Adipocyte (in vitro differentiated cells): Measurements from ENCODE around the gene DBNDD2.

Source experiments
- DNase-seq: peaks from one replicate; pipeline ENCODE4 v3.0.0-alpha.2; 2015; ENCODE audit warnings: low read depth
- H3K27me3 ChIP-seq: replicated peaks from 2 replicates; pipeline ENCODE4 v1.7.0; 2013; ENCODE audit warnings: mild to moderate bottlenecking, low read length, moderate library complexity; ENCODE audit not compliant: control insufficient read depth, insufficient read depth
- H3K36me3 ChIP-seq: 2 replicates; pipeline ENCODE4 v1.7.0; 2013; ENCODE audit warnings: low read length, mild to moderate bottlenecking, moderate library complexity; ENCODE audit not compliant: control insufficient read depth, insufficient read depth, severe bottlenecking
- H3K4me1 ChIP-seq: 2 replicates; pipeline ENCODE4 v1.7.0; 2013; ENCODE audit warnings: mild to moderate bottlenecking, low read length, moderate library complexity; ENCODE audit not compliant: control insufficient read depth, insufficient read depth
- H3K4me3 ChIP-seq: 2 replicates; pipeline ENCODE4 v1.7.0; 2013; ENCODE audit warnings: mild to moderate bottlenecking, low read length, moderate library complexity
- H3K9ac ChIP-seq: 2 replicates; pipeline ENCODE4 v1.7.0; 2013; ENCODE audit warnings: mild to moderate bottlenecking, low read length, moderate library complexity
- H3K9me3 ChIP-seq: 2 replicates; pipeline ENCODE4 v1.7.0; 2013; ENCODE audit warnings: mild to moderate bottlenecking, low read length, moderate library complexity; ENCODE audit not compliant: control insufficient read depth

DBNDD2 gene

GRCh38 chr20:45459606-45460005 lies 51.5 kb downstream of the DBNDD2 start:
- Histone ChIP-seq H3K36me3 (no peaks in the 10 kb centered on the region), H3K9ac (no peak overlapping the region), H3K4me1 (no peaks in the 10 kb centered on the region), H3K4me3 (no peak overlapping the region), H3K27me3 (peaks cover 39% of the 10 kb centered on the region), H3K9me3 (no peaks in the 10 kb centered on the region)
- DNase-seq, result peak; percentile 30
